Calu3 (cell line): ENCODE measurements around the gene CACNB3. TPM values are rescaled to one million over a fixed set of nuclear protein-coding genes. Genes with fewer than 3 reads are reported as not detected.
"Not testable (repeated sequence)": the region's sequence is repeated elsewhere in the genome, so short reads cannot be mapped to it uniquely, and the experiment has no call there.

Experiments
- BruUV-seq: library from RNA; stranded (reverse); fragments of 400-500 nt; replicated peaks from 2 replicates; lab custom pipeline; 2021; lab: Mats Ljungman, UMichigan
- CTCF ChIA-PET: fragments of 300-600 bp; sonication (Branson Sonifier 250); formaldehyde crosslinking; loops from one replicate; lab custom pipeline; 2022; ENCODE audit warnings: antibody characterized with exemption; lab: Charles Lee
- DNase-seq: peaks from one replicate; pipeline ENCODE4 v3.0.0; 2022
- H3K27ac Mint-ChIP-seq: one replicate; pipeline ENCODE4 v1.8.0; 2022; ENCODE audit warnings: mixed read lengths; ENCODE audit not compliant: unreplicated experiment
- H3K27me3 Mint-ChIP-seq: one replicate; pipeline ENCODE4 v1.8.0; 2022; ENCODE audit warnings: mixed read lengths; ENCODE audit not compliant: unreplicated experiment
- H3K36me3 Mint-ChIP-seq: one replicate; pipeline ENCODE4 v1.8.0; 2022; ENCODE audit warnings: mild to moderate bottlenecking, moderate library complexity, mixed read lengths; ENCODE audit not compliant: insufficient read depth, unreplicated experiment
- H3K4me1 Mint-ChIP-seq: one replicate; pipeline ENCODE4 v1.8.0; 2022; ENCODE audit warnings: mild to moderate bottlenecking, low read depth, mixed read lengths; ENCODE audit not compliant: unreplicated experiment
- H3K4me3 Mint-ChIP-seq: one replicate; pipeline ENCODE4 v1.8.0; 2022; ENCODE audit warnings: mild to moderate bottlenecking, low read depth, moderate library complexity, mixed read lengths; ENCODE audit not compliant: unreplicated experiment
- H3K9me3 Mint-ChIP-seq: one replicate; pipeline ENCODE4 v1.8.0; 2022; ENCODE audit warnings: low read depth, mixed read lengths; ENCODE audit not compliant: unreplicated experiment
- intact Hi-C: fragments of 100-400 bp; cut with micrococcal nuclease; formaldehyde crosslinking; loops from one replicate; pipeline ENCODE4 v1.10.0; 2022; ENCODE audit not compliant: unreplicated experiment
- total RNA-seq: library from RNA; stranded (reverse); gene quantifications from 2 replicates; pipeline ENCODE4 v1.2.3, GENCODE V29; 2022
- TF ChIP-seq, protein P1 (sequence below): fragments of 200-600 bp; IDR thresholded peaks from one replicate; pipeline ENCODE4 v1.8.0; 2022; ENCODE audit warnings: antibody characterized with exemption; ENCODE audit not compliant: unreplicated experiment

The CACNB3 gene
- total RNA-seq, 1 experiment from 2014 or later = 21.1 TPM

DNA sequence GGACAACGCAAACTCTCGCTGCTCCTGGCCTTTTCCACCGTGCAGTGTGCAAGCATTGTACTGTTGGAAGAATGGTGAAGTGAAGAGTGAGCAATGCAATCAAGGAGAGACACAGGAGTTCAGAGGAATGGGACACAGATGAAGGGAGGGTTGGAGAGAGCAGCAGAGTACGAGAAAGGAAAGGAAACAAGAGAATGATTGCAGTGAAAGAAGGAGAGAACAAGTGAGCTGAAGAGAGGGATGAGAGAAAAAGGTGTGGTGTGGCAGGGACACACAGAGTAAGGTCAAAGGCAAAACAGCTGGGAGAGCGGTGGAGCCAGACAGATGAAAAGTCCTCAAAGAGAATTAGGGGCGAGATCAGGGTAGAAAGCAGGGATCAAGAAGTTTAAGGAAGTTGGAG, 13.0 kb downstream of the CACNB3 start:
- BruUV-seq = no TSS peak
- peaks cover 20% of the 10 kb centered on the region for H3K36me3 Mint-ChIP-seq
- no peaks in the 10 kb centered on the region for H3K9me3 Mint-ChIP-seq
- intact Hi-C loops = no loop called here
- no peak overlapping the region for H3K4me3 Mint-ChIP-seq
- no peak for DNase-seq
- TF ChIP-seq, protein P1, sequence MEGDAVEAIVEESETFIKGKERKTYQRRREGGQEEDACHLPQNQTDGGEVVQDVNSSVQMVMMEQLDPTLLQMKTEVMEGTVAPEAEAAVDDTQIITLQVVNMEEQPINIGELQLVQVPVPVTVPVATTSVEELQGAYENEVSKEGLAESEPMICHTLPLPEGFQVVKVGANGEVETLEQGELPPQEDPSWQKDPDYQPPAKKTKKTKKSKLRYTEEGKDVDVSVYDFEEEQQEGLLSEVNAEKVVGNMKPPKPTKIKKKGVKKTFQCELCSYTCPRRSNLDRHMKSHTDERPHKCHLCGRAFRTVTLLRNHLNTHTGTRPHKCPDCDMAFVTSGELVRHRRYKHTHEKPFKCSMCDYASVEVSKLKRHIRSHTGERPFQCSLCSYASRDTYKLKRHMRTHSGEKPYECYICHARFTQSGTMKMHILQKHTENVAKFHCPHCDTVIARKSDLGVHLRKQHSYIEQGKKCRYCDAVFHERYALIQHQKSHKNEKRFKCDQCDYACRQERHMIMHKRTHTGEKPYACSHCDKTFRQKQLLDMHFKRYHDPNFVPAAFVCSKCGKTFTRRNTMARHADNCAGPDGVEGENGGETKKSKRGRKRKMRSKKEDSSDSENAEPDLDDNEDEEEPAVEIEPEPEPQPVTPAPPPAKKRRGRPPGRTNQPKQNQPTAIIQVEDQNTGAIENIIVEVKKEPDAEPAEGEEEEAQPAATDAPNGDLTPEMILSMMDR = no peak
- H3K4me1 Mint-ChIP-seq = no peaks in the 10 kb centered on the region
- CTCF ChIA-PET = no interaction called here
- H3K27ac Mint-ChIP-seq = peak overlapping the region; percentile 3
- no peaks in the 10 kb centered on the region for H3K27me3 Mint-ChIP-seq

GRCh38 chr12:48832321-48833060, 14.2 kb downstream of the CACNB3 start:
- intact Hi-C loops = no loop called here
- H3K36me3 Mint-ChIP-seq = peaks cover 20% of the 10 kb centered on the region
- no peak overlapping the region for H3K4me3 Mint-ChIP-seq
- CTCF ChIA-PET = no interaction called here
- TF ChIP-seq, protein P1 = no peak
- no peaks in the 10 kb centered on the region for H3K9me3 Mint-ChIP-seq
- no peak for DNase-seq
- no peaks in the 10 kb centered on the region for H3K4me1 Mint-ChIP-seq
- H3K27me3 Mint-ChIP-seq = no peaks in the 10 kb centered on the region
- BruUV-seq = no TSS peak
- H3K27ac Mint-ChIP-seq = no peak overlapping the region

- H3K4me3 Mint-ChIP-seq = no peak overlapping the region
- peaks cover 28% of the 10 kb centered on the region for H3K36me3 Mint-ChIP-seq
- H3K27me3 Mint-ChIP-seq = no peaks in the 10 kb centered on the region
- CTCF ChIA-PET = no interaction called here
- no peak overlapping the region for H3K27ac Mint-ChIP-seq
- no peaks in the 10 kb centered on the region for H3K4me1 Mint-ChIP-seq
- H3K9me3 Mint-ChIP-seq = no peaks in the 10 kb centered on the region
- DNase-seq = no peak
- TF ChIP-seq, protein P1 = no peak
- no TSS peak for BruUV-seq
- intact Hi-C loops = no loop called here
These were observed 19.8 kb downstream of the CACNB3 start for GRCh38 chr12:48838048-48838447.

- H3K4me1 Mint-ChIP-seq, DNase-seq, intact Hi-C loops, H3K9me3 Mint-ChIP-seq, BruUV-seq, CTCF ChIA-PET, H3K4me3 Mint-ChIP-seq, H3K27ac Mint-ChIP-seq, H3K27me3 Mint-ChIP-seq: not testable (repeated sequence)
- peaks cover 45% of the 10 kb centered on the region for H3K36me3 Mint-ChIP-seq
These were observed 23.7 kb downstream of the CACNB3 start for GRCh38 chr12:48842021-48842420.
